ENCODE data around the gene MOGAT2. TPM values are rescaled to one million over a fixed set of nuclear protein-coding genes. Genes with fewer than 3 reads are reported as not detected.
A peak's percentile ranks its signal among the peaks of the same experiment; 100 is the strongest.

MOGAT2 gene
- total and polyA plus RNA-seq, 2 of the 13 experiments (the other 11 are each of a cell fraction or from before 2014, with no cell fraction given), result 27.2 to 27.8 TPM

DNA sequence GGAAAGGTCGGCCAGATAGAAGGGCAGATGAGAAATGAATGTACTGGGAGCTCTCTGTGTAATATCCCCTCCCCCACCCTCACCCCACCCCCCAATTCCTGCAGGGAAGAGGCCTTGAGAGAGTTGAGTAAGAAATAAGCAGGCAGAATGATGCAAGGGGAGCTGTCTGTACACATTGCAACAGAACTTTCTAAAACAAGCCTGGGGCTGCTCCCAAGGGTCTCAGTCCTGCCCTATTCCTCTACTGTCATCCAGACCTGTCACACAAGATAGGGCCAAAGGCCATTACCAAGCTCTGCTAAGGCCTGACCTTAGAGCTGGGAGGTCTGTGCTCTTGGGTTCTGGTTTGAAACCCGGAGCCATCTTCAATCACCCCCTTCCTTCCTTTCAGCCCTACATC lies 45.2 kb downstream of the MOGAT2 start (continued):
- TF ChIP-seq, protein P1, sequence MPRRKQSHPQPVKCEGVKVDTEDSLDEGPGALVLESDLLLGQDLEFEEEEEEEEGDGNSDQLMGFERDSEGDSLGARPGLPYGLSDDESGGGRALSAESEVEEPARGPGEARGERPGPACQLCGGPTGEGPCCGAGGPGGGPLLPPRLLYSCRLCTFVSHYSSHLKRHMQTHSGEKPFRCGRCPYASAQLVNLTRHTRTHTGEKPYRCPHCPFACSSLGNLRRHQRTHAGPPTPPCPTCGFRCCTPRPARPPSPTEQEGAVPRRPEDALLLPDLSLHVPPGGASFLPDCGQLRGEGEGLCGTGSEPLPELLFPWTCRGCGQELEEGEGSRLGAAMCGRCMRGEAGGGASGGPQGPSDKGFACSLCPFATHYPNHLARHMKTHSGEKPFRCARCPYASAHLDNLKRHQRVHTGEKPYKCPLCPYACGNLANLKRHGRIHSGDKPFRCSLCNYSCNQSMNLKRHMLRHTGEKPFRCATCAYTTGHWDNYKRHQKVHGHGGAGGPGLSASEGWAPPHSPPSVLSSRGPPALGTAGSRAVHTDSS (CRISPR knock-in tag; conservative IDR thresholded peaks at IDR 0.05), result no peak
- TF ChIP-seq, protein P2, sequence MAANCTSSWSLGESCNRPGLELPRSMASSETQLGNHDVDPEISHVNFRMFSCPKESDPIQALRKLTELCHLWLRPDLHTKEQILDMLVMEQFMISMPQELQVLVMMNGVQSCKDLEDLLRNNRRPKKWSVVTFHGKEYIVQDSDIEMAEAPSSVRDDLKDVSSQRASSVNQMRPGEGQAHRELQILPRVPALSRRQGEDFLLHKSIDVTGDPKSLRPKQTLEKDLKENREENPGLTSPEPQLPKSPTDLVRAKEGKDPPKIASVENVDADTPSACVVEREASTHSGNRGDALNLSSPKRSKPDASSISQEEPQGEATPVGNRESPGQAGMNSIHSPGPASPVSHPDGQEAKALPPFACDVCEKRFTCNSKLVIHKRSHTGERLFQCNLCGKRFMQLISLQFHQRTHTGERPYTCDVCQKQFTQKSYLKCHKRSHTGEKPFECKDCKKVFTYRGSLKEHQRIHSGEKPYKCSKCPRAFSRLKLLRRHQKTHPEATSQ (CRISPR knock-in tag; IDR thresholded peaks at IDR 0.05; ENCODE audit: borderline replicate concordance), result 0 out of 2 replicates have a peak, but pooled peaks have one; percentile 42
- 0 out of 2 replicates have a peak, but pooled peaks have one; percentile 40 for TF ChIP-seq ZNF205 (CRISPR knock-in tag; IDR thresholded peaks at IDR 0.05)
- peak; percentile 59 for TF ChIP-seq TBL1XR1 (IDR thresholded peaks at IDR 0.05; ENCODE audit: borderline replicate concordance, low read length, partially characterized antibody)
- no peak for TF ChIP-seq HOXD1 (CRISPR knock-in tag; IDR thresholded peaks at IDR 0.05)
- TF ChIP-seq NFE2L1 (CRISPR knock-in tag; IDR thresholded peaks at IDR 0.05; ENCODE audit: borderline replicate concordance), result no peak
- TF ChIP-seq BHLHE40 (IDR thresholded peaks at IDR 0.05; ENCODE audit: low read length), result no peak
- no peak for TF ChIP-seq ZNF557 (CRISPR knock-in tag; IDR thresholded peaks at IDR 0.05)
- TF ChIP-seq MAFF (IDR thresholded peaks at IDR 0.05; ENCODE audit: low read depth, low read length), result no peak
- TF ChIP-seq FIP1L1 (IDR thresholded peaks at IDR 0.05; ENCODE audit: borderline replicate concordance, insufficient read depth, low read depth, low read length), result no peak
- no peak for TF ChIP-seq TOPORS (CRISPR knock-in tag; IDR thresholded peaks at IDR 0.05)
- TF ChIP-seq SRSF9 (IDR thresholded peaks at IDR 0.05; ENCODE audit: borderline replicate concordance, insufficient read depth, low read depth, low read length, poor library complexity, severe bottlenecking), result no peak
- TF ChIP-seq, protein P3, sequence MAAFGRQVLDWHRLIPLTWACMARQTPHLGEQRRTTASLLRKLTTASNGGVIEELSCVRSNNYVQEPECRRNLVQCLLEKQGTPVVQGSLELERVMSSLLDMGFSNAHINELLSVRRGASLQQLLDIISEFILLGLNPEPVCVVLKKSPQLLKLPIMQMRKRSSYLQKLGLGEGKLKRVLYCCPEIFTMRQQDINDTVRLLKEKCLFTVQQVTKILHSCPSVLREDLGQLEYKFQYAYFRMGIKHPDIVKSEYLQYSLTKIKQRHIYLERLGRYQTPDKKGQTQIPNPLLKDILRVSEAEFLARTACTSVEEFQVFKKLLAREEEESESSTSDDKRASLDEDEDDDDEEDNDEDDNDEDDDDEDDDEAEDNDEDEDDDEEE (CRISPR knock-in tag; IDR thresholded peaks at IDR 0.05), result no peak
- TF ChIP-seq MAFG (CRISPR knock-in tag; IDR thresholded peaks at IDR 0.05), result no peak
- no peak for TF ChIP-seq ATAD3A (CRISPR knock-in tag; IDR thresholded peaks at IDR 0.05)
- TF ChIP-seq CCDC6 (CRISPR knock-in tag; IDR thresholded peaks at IDR 0.05), result peak; percentile 51; the same call in 1 of the 2 replicates
- TF ChIP-seq U2AF2 (IDR thresholded peaks at IDR 0.05; ENCODE audit: low read depth, low read length), result no peak
- TF ChIP-seq ZNF850 (CRISPR knock-in tag; conservative IDR thresholded peaks at IDR 0.05), result no peak
- no peak for TF ChIP-seq ZNF816 (CRISPR knock-in tag; IDR thresholded peaks at IDR 0.05; ENCODE audit: borderline replicate concordance)
- TF ChIP-seq IKZF1 (IDR thresholded peaks at IDR 0.05), result no peak
- TF ChIP-seq, protein P4, sequence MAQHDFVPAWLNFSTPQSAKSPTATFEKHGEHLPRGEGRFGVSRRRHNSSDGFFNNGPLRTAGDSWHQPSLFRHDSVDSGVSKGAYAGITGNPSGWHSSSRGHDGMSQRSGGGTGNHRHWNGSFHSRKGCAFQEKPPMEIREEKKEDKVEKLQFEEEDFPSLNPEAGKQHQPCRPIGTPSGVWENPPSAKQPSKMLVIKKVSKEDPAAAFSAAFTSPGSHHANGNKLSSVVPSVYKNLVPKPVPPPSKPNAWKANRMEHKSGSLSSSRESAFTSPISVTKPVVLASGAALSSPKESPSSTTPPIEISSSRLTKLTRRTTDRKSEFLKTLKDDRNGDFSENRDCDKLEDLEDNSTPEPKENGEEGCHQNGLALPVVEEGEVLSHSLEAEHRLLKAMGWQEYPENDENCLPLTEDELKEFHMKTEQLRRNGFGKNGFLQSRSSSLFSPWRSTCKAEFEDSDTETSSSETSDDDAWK (CRISPR knock-in tag; IDR thresholded peaks at IDR 0.05), result no peak
